NCI-H128 (cell line): ENCODE measurements around the gene NAA60.
A peak's percentile ranks its signal among the peaks of the same experiment; 100 is the strongest.

ENCODE experiments used
- DNase-seq: peaks from one replicate; lab custom pipeline; 2025; ENCODE audit not compliant: unreplicated experiment; lab: John Stamatoyannopoulos, UW

NAA60 gene

GRCh38 chr16:3503523-3503922 lies 60.0 kb downstream of the NAA60 start:
- DNase-seq: no peak

- DNase-seq: no peak
These were observed 65.3 kb downstream of the NAA60 start for GRCh38 chr16:3508736-3509135.

- DNase-seq: no peak
These were observed 66.0 kb downstream of the NAA60 start for GRCh38 chr16:3509470-3509928.

GRCh38 chr16:3510416-3510815 lies 66.9 kb downstream of the NAA60 start:
- DNase-seq: no peak

GRCh38 chr16:3511286-3512180 lies 68.1 kb downstream of the NAA60 start:
- no peak for DNase-seq

GRCh38 chr16:3513892-3514583 lies 70.6 kb downstream of the NAA60 start:
- DNase-seq: no peak

GRCh38 chr16:3514621-3515020 lies 71.1 kb downstream of the NAA60 start:
- no peak for DNase-seq

GRCh38 chr16:3515897-3516296 lies 72.4 kb downstream of the NAA60 start:
- DNase-seq: no peak

GRCh38 chr16:3518292-3518985 lies 75.0 kb downstream of the NAA60 start:
- no peak for DNase-seq

GRCh38 chr16:3518986-3519348 lies 75.5 kb downstream of the NAA60 start:
- no peak for DNase-seq

GRCh38 chr16:3519581-3519980 lies 76.1 kb downstream of the NAA60 start:
- DNase-seq: no peak

GRCh38 chr16:3520413-3520812 lies 76.9 kb downstream of the NAA60 start:
- DNase-seq: no peak

- DNase-seq: no peak
These were observed 77.4 kb downstream of the NAA60 start for GRCh38 chr16:3520841-3521240.

GRCh38 chr16:3523281-3523680 lies 79.8 kb downstream of the NAA60 start:
- DNase-seq: no peak

GRCh38 chr16:3525951-3526350 lies 82.5 kb downstream of the NAA60 start:
- no peak for DNase-seq

- DNase-seq: peak; percentile 16
These were observed 83.8 kb downstream of the NAA60 start for GRCh38 chr16:3527216-3527829.

GRCh38 chr16:3528406-3528805 lies 84.9 kb downstream of the NAA60 start:
- no peak for DNase-seq

- DNase-seq: no peak
These were observed 85.7 kb downstream of the NAA60 start for GRCh38 chr16:3529175-3529574.

GRCh38 chr16:3530371-3530914 lies 87.0 kb downstream of the NAA60 start:
- DNase-seq: no peak

- no peak for DNase-seq
These were observed 89.3 kb downstream of the NAA60 start for GRCh38 chr16:3532741-3533140.

GRCh38 chr16:3534126-3534525 lies 90.6 kb downstream of the NAA60 start:
- no peak for DNase-seq
